Measurements from ENCODE around the gene CHCHD6.

CHCHD6 gene

DNA sequence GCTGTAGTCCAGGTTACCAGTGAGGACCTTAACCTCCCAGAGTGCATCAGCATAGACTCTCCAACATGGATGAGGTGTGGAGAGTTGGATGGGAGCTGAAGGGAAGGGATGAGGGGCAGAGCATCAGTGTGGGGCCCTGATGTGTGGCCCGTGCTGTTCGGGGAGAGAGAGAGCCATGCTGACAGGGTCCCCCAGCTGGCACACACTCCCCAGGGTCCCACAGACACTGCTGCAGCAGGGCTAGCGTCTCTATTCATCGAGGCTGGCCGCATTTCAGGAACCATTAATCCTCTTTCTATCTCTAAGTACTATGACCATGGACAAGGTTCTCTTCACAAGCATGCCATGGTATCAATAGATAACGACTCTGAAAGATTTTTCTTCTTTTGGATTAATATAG is 192.9 kb downstream of the CHCHD6 start:
- Histone ChIP-seq H3K27ac (no peak overlapping the region), H3K9me3 (ENCODE audit: low read depth, low read length) (no peaks in the 10 kb centered on the region), H3K4me3 (no peak overlapping the region), H3K9ac (ENCODE audit: insufficient read length) (no peak overlapping the region), H3K36me3 (ENCODE audit: insufficient read depth, low read length) (no peaks in the 10 kb centered on the region)
- no peak for TF ChIP-seq EZH2 (IDR thresholded peaks at IDR 0.05)
- no peak for TF ChIP-seq POLR2AphosphoS5 (IDR thresholded peaks at IDR 0.05; ENCODE audit: borderline replicate concordance, low read depth, low read length)
- TF ChIP-seq FOXP2 (optimal IDR thresholded peaks at IDR 0.05; ENCODE audit: control extremely low read depth, extremely low read length, insufficient read depth), result no peak
- no peak for DNase-seq (ENCODE audit: low read depth, low spot score)

DNA sequence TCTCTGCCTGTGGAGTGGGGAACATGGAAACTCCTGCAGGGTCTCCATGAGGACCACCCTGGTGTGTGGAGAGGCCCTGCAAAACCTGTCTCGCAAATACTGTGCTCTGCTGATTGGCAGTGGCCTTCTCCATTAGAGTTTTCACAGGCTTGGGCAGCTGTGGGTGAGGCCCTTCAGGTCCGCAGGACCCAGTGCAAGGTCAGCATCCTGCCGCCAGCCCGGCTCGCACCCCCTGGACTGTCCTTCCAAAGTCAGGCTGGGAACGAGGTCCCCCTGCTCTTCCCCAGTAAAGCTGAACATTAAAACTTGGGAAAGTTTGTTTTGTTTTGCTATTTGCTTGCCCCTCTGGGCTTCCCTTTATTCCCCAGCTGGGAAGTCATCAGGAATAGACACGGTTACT is 193.9 kb downstream of the CHCHD6 start:
- TF ChIP-seq EZH2 (IDR thresholded peaks at IDR 0.05) (no peak), FOXP2 (optimal IDR thresholded peaks at IDR 0.05; ENCODE audit: control extremely low read depth, extremely low read length, insufficient read depth) (no peak), POLR2AphosphoS5 (IDR thresholded peaks at IDR 0.05; ENCODE audit: borderline replicate concordance, low read depth, low read length) (no peak)
- DNase-seq (ENCODE audit: low read depth, low spot score), result no peak
- no peaks in the 10 kb centered on the region for H3K36me3 ChIP-seq (ENCODE audit: insufficient read depth, low read length)
- no peak overlapping the region for H3K4me3 ChIP-seq
- H3K9me3 ChIP-seq (ENCODE audit: low read depth, low read length), result no peaks in the 10 kb centered on the region
- H3K27ac ChIP-seq, result no peak overlapping the region
- H3K9ac ChIP-seq (ENCODE audit: insufficient read length), result no peak overlapping the region

DNA sequence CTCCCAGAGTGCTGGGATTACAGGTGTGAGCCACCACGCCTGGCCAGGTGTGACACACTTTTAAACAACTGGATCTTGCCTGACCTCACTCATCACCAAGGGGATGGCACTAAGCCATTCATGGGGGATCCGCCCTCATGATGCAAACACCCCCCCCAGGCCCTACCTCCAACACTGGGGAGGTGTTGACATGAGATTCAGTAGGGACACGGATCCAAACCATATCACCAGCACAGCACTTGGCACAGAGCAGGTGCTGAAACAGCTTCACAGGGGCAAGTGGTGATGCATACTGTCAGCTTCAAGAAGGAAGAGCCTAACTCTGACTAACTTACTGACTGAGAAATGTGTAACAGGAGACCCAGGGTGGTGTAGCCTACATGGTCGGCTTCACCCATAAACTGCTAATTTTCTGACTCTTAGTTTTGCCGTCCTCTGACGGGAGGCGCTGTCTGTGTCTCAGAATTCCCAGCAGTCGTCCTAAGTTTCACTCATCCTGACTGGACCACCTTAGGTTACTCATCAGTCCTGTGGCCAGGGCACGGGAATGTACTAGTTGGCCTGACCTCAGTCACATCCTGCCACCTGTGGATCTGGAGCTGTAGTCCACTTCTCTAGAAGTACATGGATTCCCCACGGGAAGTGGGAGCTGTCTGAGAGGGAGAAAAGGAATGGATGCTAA is 197.0 kb downstream of the CHCHD6 start:
- TF ChIP-seq POLR2AphosphoS5 (IDR thresholded peaks at IDR 0.05; ENCODE audit: borderline replicate concordance, low read depth, low read length), result no peak
- TF ChIP-seq FOXP2 (optimal IDR thresholded peaks at IDR 0.05; ENCODE audit: control extremely low read depth, extremely low read length, insufficient read depth), result no peak
- no peak for TF ChIP-seq EZH2 (IDR thresholded peaks at IDR 0.05)
- Histone ChIP-seq H3K4me3 (no peak overlapping the region), H3K9ac (ENCODE audit: insufficient read length) (no peak overlapping the region), H3K27ac (no peak overlapping the region), H3K9me3 (ENCODE audit: low read depth, low read length) (no peaks in the 10 kb centered on the region), H3K36me3 (ENCODE audit: insufficient read depth, low read length) (no peaks in the 10 kb centered on the region)
- no peak for DNase-seq (ENCODE audit: low read depth, low spot score)

DNA sequence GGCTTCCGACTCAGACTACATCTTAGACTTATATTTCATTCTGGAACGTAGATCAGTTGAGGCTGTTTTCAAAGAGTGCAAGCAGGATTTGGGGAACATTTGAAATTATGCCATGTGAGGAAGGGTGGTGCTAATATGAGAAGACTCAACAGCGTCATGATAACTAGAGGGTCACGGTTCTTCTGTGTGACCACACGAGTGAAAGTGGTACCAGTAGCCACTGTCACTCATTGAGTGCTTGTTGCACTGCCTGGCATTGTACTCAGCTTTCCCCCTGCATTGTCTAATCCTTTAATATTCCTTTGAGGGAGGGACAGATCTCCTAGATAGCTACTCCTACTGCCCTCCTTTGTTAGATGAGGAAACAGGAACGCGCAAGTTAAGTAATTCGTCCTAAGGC is 197.6 kb downstream of the CHCHD6 start:
- Histone ChIP-seq H3K9me3 (ENCODE audit: low read depth, low read length) (no peaks in the 10 kb centered on the region), H3K36me3 (ENCODE audit: insufficient read depth, low read length) (no peaks in the 10 kb centered on the region), H3K27ac (no peak overlapping the region), H3K4me3 (no peak overlapping the region), H3K9ac (ENCODE audit: insufficient read length) (no peak overlapping the region)
- TF ChIP-seq POLR2AphosphoS5 (IDR thresholded peaks at IDR 0.05; ENCODE audit: borderline replicate concordance, low read depth, low read length) (no peak), EZH2 (IDR thresholded peaks at IDR 0.05) (no peak), FOXP2 (optimal IDR thresholded peaks at IDR 0.05; ENCODE audit: control extremely low read depth, extremely low read length, insufficient read depth) (no peak)
- DNase-seq (ENCODE audit: low read depth, low spot score), result no peak

DNA sequence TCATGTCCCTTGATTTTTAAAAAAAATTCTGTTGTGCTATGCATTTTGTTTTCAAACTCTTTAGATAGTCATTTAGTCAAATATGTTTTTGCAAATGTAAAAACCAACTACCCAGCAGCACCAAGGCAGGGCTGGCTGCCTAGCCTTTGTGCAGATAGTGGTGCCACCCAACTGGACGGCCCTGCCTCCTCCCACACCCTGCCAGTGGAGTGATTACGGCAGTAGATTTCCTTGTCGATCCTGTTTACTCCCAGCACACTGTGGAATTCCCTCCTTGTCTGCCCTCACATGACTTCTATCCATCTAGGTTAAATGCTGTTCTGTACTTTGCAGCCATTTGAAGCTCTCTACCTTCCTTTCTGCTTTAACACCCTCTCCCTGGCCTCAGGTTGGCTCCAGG is 199.5 kb downstream of the CHCHD6 start:
- Histone ChIP-seq H3K9ac (ENCODE audit: insufficient read length) (no peak overlapping the region), H3K27ac (no peak overlapping the region)
- no peak for DNase-seq (ENCODE audit: low read depth, low spot score)

DNA sequence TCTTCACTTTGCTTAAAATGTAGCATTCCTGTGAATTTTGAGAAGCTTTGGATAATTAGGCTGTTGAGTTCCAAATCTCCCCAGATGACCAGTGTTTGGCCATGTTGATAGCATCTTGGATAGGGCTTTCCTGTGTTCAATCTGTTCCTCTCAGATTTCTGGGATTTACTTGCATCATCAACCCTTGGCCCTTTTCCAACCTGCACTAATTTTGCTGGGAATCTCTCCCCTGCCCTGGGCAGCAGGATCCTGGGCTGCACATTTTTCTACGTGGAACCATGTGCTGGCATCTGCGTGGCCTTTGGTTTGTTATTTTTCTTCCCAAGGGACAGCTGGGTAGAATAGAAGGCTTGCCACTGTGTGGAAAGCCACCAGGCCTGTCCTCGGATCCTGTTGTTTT is 203.5 kb downstream of the CHCHD6 start:
- TF ChIP-seq EZH2 (IDR thresholded peaks at IDR 0.05) (no peak), POLR2AphosphoS5 (IDR thresholded peaks at IDR 0.05; ENCODE audit: borderline replicate concordance, low read depth, low read length) (no peak), FOXP2 (optimal IDR thresholded peaks at IDR 0.05; ENCODE audit: control extremely low read depth, extremely low read length, insufficient read depth) (no peak)

More for the DNA sequence above, 199.5 kb downstream of the CHCHD6 start:
- H3K4me3 ChIP-seq, result no peak overlapping the region
- H3K9me3 ChIP-seq (ENCODE audit: low read depth, low read length), result no peaks in the 10 kb centered on the region
- H3K36me3 ChIP-seq (ENCODE audit: insufficient read depth, low read length), result no peaks in the 10 kb centered on the region
- TF ChIP-seq POLR2AphosphoS5 (IDR thresholded peaks at IDR 0.05; ENCODE audit: borderline replicate concordance, low read depth, low read length) (no peak), EZH2 (IDR thresholded peaks at IDR 0.05) (no peak), FOXP2 (optimal IDR thresholded peaks at IDR 0.05; ENCODE audit: control extremely low read depth, extremely low read length, insufficient read depth) (no peak)

DNA sequence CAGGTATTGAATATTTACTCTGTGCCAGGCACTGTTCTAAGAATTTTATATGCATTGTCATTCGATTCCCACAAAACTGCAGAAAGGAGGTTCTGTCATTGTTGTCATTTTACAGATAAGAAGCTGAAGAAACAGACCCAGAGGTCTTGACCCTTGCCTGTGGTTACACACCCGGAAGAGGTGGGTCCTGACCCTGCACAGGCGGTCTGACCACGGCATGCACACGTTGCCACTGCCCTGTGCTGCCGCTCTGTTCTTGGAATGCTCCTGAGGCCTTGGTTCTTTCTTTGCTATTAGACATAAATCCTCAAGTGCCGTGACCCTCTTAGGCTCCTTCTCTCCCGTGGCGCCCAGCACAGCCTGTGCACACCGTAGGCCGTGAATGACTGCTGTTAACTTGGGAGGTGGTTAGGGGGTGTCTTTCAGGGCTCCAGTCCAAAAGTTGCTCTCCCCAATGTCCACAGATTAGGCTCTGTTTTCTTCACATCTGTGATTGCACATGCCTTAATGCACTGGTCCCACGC is 204.8 kb downstream of the CHCHD6 start:
- H3K36me3 ChIP-seq (ENCODE audit: insufficient read depth, low read length), result no peaks in the 10 kb centered on the region

More for the DNA sequence above, 203.5 kb downstream of the CHCHD6 start:
- Histone ChIP-seq H3K4me3 (no peak overlapping the region), H3K36me3 (ENCODE audit: insufficient read depth, low read length) (no peaks in the 10 kb centered on the region), H3K9ac (ENCODE audit: insufficient read length) (no peak overlapping the region), H3K9me3 (ENCODE audit: low read depth, low read length) (no peaks in the 10 kb centered on the region), H3K27ac (no peak overlapping the region)
- DNase-seq (ENCODE audit: low read depth, low spot score), result no peak

DNA sequence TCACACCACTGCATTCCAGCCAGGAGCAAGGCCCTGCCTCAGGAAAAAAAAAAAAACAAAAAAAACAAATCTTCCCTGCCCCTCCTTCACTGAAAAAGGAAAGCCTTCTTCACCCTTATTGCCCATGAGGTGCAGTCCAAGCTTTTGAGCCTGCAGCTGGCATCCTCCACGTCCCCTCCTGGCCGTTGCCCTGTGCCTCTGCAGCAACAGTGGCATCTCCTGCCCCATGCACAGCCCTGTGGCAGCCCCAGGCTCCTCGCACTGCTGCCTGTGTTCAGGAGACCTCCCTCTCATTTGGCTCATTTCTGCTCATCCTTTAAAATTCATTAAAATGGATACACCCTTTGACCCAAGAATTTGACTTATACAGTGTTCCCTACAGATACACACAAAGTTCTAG is 206.2 kb downstream of the CHCHD6 start:
- no peak overlapping the region for H3K4me3 ChIP-seq
- H3K9ac ChIP-seq (ENCODE audit: insufficient read length), result no peak overlapping the region
- no peak for DNase-seq (ENCODE audit: low read depth, low spot score)
- H3K36me3 ChIP-seq (ENCODE audit: insufficient read depth, low read length), result no peaks in the 10 kb centered on the region
- TF ChIP-seq POLR2AphosphoS5 (IDR thresholded peaks at IDR 0.05; ENCODE audit: borderline replicate concordance, low read depth, low read length) (no peak), FOXP2 (optimal IDR thresholded peaks at IDR 0.05; ENCODE audit: control extremely low read depth, extremely low read length, insufficient read depth) (no peak), EZH2 (IDR thresholded peaks at IDR 0.05) (no peak)
- no peaks in the 10 kb centered on the region for H3K9me3 ChIP-seq (ENCODE audit: low read depth, low read length)
- H3K27ac ChIP-seq, result no peak overlapping the region

More for the DNA sequence above, 204.8 kb downstream of the CHCHD6 start:
- Histone ChIP-seq H3K4me3 (no peak overlapping the region), H3K9me3 (ENCODE audit: low read depth, low read length) (no peaks in the 10 kb centered on the region), H3K9ac (ENCODE audit: insufficient read length) (no peak overlapping the region), H3K27ac (no peak overlapping the region)
- no peak for TF ChIP-seq POLR2AphosphoS5 (IDR thresholded peaks at IDR 0.05; ENCODE audit: borderline replicate concordance, low read depth, low read length)
- no peak for TF ChIP-seq FOXP2 (optimal IDR thresholded peaks at IDR 0.05; ENCODE audit: control extremely low read depth, extremely low read length, insufficient read depth)
- no peak for TF ChIP-seq EZH2 (IDR thresholded peaks at IDR 0.05)
- no peak for DNase-seq (ENCODE audit: low read depth, low spot score)

All from SK-N-MC (cell line).